NCI-H146 (cell line): Measurements from ENCODE around the gene NCAPG.

Source experiments
- DNase-seq: peaks from one replicate; lab custom pipeline; 2025; lab: John Stamatoyannopoulos, UW

Gene NCAPG

GRCh38 chr4:17875402-17876070 is 64.8 kb downstream of the NCAPG start:
- DNase-seq, result no peak

GRCh38 chr4:17876943-17877342 is 66.2 kb downstream of the NCAPG start:
- no peak for DNase-seq

- DNase-seq, result no peak
These were observed 66.9 kb downstream of the NCAPG start for GRCh38 chr4:17877661-17878060.

GRCh38 chr4:17884063-17884462 is 73.3 kb downstream of the NCAPG start:
- DNase-seq, result no peak

GRCh38 chr4:17884511-17884910 is 73.7 kb downstream of the NCAPG start:
- no peak for DNase-seq

- no peak for DNase-seq
These were observed 78.9 kb downstream of the NCAPG start for GRCh38 chr4:17889692-17890091.

- DNase-seq, result no peak
These were observed 83.6 kb downstream of the NCAPG start for GRCh38 chr4:17894421-17894820.
